C4-2B (cell line): ENCODE data around the gene LRCH2.
"Not testable (repeated sequence)": the region's sequence is repeated elsewhere in the genome, so short reads cannot be mapped to it uniquely, and the experiment has no call there.

Source experiments
- ZFX ChIP-seq: fragments of 450-650 bp; IDR thresholded peaks from 2 replicates; pipeline ENCODE4 v1.6.1; 2017
- TF ChIP-seq, protein P1 (sequence below): fragments of 450-650 bp; conservative IDR thresholded peaks from 2 replicates; pipeline ENCODE4 v1.5.1; 2017; ENCODE audit warnings: mild to moderate bottlenecking

DNA sequence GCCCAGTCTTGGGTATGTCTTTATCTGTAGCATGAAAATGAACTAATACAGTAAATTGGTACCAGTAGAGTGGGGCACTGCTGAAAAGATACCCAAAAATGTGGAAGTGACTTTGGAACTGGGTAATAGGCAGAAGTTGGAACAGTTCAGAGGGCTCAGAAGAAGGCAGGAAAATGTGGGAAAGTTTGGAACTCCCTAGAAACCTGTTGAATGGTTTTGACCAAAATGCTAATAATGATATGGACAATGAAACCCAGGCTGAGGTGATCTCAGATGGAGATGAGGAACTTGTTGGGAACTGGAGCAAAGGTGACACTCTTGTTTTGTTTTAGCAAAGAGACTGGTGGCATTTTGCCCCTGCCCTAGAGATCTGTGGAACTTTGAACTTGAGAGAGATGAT lies 24.3 kb downstream of the LRCH2 start:
- TF ChIP-seq, protein P1, sequence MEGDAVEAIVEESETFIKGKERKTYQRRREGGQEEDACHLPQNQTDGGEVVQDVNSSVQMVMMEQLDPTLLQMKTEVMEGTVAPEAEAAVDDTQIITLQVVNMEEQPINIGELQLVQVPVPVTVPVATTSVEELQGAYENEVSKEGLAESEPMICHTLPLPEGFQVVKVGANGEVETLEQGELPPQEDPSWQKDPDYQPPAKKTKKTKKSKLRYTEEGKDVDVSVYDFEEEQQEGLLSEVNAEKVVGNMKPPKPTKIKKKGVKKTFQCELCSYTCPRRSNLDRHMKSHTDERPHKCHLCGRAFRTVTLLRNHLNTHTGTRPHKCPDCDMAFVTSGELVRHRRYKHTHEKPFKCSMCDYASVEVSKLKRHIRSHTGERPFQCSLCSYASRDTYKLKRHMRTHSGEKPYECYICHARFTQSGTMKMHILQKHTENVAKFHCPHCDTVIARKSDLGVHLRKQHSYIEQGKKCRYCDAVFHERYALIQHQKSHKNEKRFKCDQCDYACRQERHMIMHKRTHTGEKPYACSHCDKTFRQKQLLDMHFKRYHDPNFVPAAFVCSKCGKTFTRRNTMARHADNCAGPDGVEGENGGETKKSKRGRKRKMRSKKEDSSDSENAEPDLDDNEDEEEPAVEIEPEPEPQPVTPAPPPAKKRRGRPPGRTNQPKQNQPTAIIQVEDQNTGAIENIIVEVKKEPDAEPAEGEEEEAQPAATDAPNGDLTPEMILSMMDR, result not testable (repeated sequence)
- TF ChIP-seq ZFX, result not testable (repeated sequence)
